Neuronal stem cell (in vitro differentiated cells): ENCODE measurements around the gene MACROH2A2.

Source experiments
- DNase-seq: peaks from one replicate; pipeline ENCODE4 v3.0.0-alpha.2; 2013; ENCODE audit warnings: low spot score
- H2AFZ ChIP-seq: one replicate; pipeline ENCODE4 v1.6.1; 2013; ENCODE audit warnings: mild to moderate bottlenecking, low read length, inconsistent platforms
- H2AK5ac ChIP-seq: 2 replicates; pipeline ENCODE4 v1.6.1; 2013; ENCODE audit warnings: low read depth, mild to moderate bottlenecking, inconsistent platforms, low read length, moderate library complexity, mixed read lengths
- H2BK120ac ChIP-seq: 2 replicates; pipeline ENCODE4 v1.6.1; 2013; ENCODE audit warnings: low read depth, mild to moderate bottlenecking, inconsistent platforms, low read length, moderate library complexity, mixed read lengths
- H2BK12ac ChIP-seq: one replicate; pipeline ENCODE4 v1.6.1; 2013; ENCODE audit warnings: low read length, inconsistent platforms
- H2BK15ac ChIP-seq: 2 replicates; pipeline ENCODE4 v1.6.1; 2013; ENCODE audit warnings: mild to moderate bottlenecking, low read length, inconsistent platforms, mixed read lengths
- H2BK5ac ChIP-seq: one replicate; pipeline ENCODE4 v1.6.1; 2013; ENCODE audit warnings: inconsistent platforms, mild to moderate bottlenecking, low read length, moderate library complexity
- H3K14ac ChIP-seq: one replicate; pipeline ENCODE4 v1.6.1; 2013; ENCODE audit warnings: low read length, inconsistent platforms
- H3K18ac ChIP-seq: 2 replicates; pipeline ENCODE4 v1.6.1; 2013; ENCODE audit warnings: low read length, inconsistent platforms
- H3K23ac ChIP-seq: 2 replicates; pipeline ENCODE4 v1.6.1; 2013; ENCODE audit warnings: low read depth, mild to moderate bottlenecking, mixed read lengths, low read length, inconsistent platforms; ENCODE audit not compliant: poor library complexity
- H3K27ac ChIP-seq: replicated peaks from 3 replicates; pipeline ENCODE4 v1.5.1; 2013; ENCODE audit warnings: low read length, inconsistent platforms
- H3K27me3 ChIP-seq, 3 experiments: 2 replicates each; pipeline ENCODE4 v1.6.1; 2013; ENCODE audit warnings: low read length in 3 of 3, mild to moderate bottlenecking in 2 of 3, inconsistent platforms in 1 of 3, low read depth in 1 of 3, mixed read lengths in 1 of 3, moderate library complexity in 1 of 3; ENCODE audit not compliant: control insufficient read depth in 3 of 3, insufficient read depth in 3 of 3
- H3K36me3 ChIP-seq, 2 donors: replicated peaks in 1 of 2; 2 replicates each; pipeline ENCODE4 v1.6.1; 2013; ENCODE audit warnings: low read length in 2 of 2; ENCODE audit not compliant: control insufficient read depth in 2 of 2, insufficient read depth in 2 of 2
- H3K4ac ChIP-seq: 2 replicates; pipeline ENCODE4 v1.6.1; 2013; ENCODE audit warnings: inconsistent platforms, mild to moderate bottlenecking, low read length, moderate library complexity
- H3K4me1 ChIP-seq, 2 donors: 1 replicate in 1 of 2; 2 replicates in 1 of 2; pipeline ENCODE4 v1.6.1; 2013; ENCODE audit warnings: low read length in 2 of 2, low read depth in 1 of 2; ENCODE audit not compliant: control insufficient read depth in 2 of 2, insufficient read depth in 1 of 2
- H3K4me2 ChIP-seq: one replicate; pipeline ENCODE4 v1.6.1; 2013; ENCODE audit warnings: mild to moderate bottlenecking, low read length, inconsistent platforms; ENCODE audit not compliant: insufficient read depth, poor library complexity, severe bottlenecking
- H3K4me3 ChIP-seq, 2 donors: 2 replicates each; pipeline ENCODE4 v1.5.1; 2013; ENCODE audit warnings: low read length in 2 of 2, mild to moderate bottlenecking in 2 of 2, inconsistent platforms in 1 of 2, moderate library complexity in 1 of 2
- H3K79me1 ChIP-seq: one replicate; pipeline ENCODE4 v1.6.1; 2013; ENCODE audit warnings: low read depth, mild to moderate bottlenecking, inconsistent platforms, low read length, moderate library complexity
- H3K9ac ChIP-seq: one replicate; pipeline ENCODE4 v1.6.1; 2013; ENCODE audit warnings: mild to moderate bottlenecking, low read depth, low read length, inconsistent platforms; ENCODE audit not compliant: poor library complexity
- H3K9me3 ChIP-seq, 2 donors: replicated peaks in 1 of 2; 2 replicates each; pipeline versions ENCODE3 to v1.6.1; 2013; ENCODE audit warnings: low read length in 2 of 2, mild to moderate bottlenecking in 2 of 2, inconsistent platforms in 1 of 2, low read depth in 1 of 2, mixed read lengths in 1 of 2, moderate library complexity in 1 of 2; ENCODE audit not compliant: control insufficient read depth in 2 of 2, insufficient read depth in 1 of 2
- H4K8ac ChIP-seq: one replicate; pipeline ENCODE4 v1.6.1; 2013; ENCODE audit warnings: low read depth, mild to moderate bottlenecking, inconsistent platforms, low read length, moderate library complexity
- H4K91ac ChIP-seq: one replicate; pipeline ENCODE4 v1.6.1; 2013; ENCODE audit warnings: low read length, low read depth, mild to moderate bottlenecking, inconsistent platforms; ENCODE audit not compliant: poor library complexity
- WGBS, 2 donors: extraction: QIAGEN DNeasy Blood & Tissue Kit; methylation state at CpG; one replicate each; pipeline ENCODE4 v1.1.7; 2013; ENCODE audit warnings: missing lambda C conversion rate in 2 of 2, mixed read lengths in 1 of 2; ENCODE audit not compliant: insufficient read length in 2 of 2, insufficient replicate concordance in 1 of 2; ENCODE audit errors: extremely low coverage in 2 of 2; 5-methylcytosine and 5-hydroxymethylcytosine counted together

Gene MACROH2A2

DNA sequence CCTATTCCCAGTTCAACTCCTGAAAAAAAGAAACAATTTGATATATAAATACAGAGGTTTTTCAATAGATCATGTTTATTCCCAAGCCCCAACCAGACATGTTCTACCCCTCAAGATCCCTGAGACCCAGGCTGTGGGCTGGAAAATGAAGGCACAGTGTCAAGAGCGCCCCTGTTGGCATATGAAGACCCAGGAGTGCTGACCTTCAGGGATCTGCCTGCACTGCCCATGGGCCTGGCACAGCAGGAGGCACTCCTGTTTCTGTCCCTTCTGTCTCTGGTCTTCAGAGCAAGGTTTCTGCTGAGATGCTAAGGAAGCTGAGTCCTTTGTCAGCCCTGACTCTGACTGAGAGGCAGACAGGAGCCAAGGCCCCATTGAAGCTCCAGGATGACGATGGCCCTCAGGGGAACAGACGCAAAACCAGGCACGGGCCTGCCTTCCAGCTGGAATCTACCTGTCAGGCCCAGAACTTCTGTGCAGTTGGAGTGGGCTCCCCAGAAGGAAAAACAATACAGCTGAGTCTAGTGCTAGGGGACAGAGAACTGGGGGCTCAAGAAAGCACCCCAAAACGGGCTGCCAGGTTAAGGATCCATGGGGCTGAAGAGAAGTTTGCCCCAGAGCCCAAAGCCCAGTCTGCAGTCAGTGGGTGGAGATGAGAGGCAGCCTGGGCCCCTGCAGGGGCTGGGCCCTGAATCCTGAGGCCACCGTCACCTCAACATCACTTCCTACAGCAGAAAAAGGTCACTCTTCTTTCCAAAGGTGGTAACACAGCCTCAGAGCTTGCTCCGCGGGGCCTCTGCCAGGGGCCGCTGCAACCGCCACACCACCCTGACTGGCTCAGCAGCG is 86.7 kb downstream of the MACROH2A2 start:
- Histone ChIP-seq H3K27me3 (peaks cover 0 to 8% (median 2%) of the 10 kb centered on the region in 3 experiments), H3K4me2 (no peak overlapping the region), H3K9ac (no peak overlapping the region), H3K4me3 (no peak overlapping the region), H2AK5ac (no peak overlapping the region), H3K18ac (no peak overlapping the region), H3K79me1 (no peaks in the 10 kb centered on the region), H2AFZ (no peak overlapping the region), H4K91ac (no peak overlapping the region), H2BK12ac (no peak overlapping the region), H2BK5ac (no peak overlapping the region), H3K23ac (peak overlapping the region; percentile 29), H4K8ac (no peak overlapping the region), H2BK15ac (no peak overlapping the region), H3K4ac (no peak overlapping the region), H2BK120ac (no peak overlapping the region), H3K14ac (no peak overlapping the region), H3K4me1 (no peaks in the 10 kb centered on the region), H3K9me3 (no peaks in the 10 kb centered on the region), H3K27ac (no peak overlapping the region), H3K36me3 (peaks cover 0 to 2% of the 10 kb centered on the region in 2 donors)
- no CpG with 5 or more reads among the region's 11 CpGs for WGBS, 2 donors
- no peak for DNase-seq

GRCh38 chr10:70139997-70140250 is 87.3 kb downstream of the MACROH2A2 start:
- Histone ChIP-seq H3K4me1 (peaks cover 0 to under 1% of the 10 kb centered on the region in 2 donors), H2BK12ac (no peak overlapping the region), H2BK120ac (no peak overlapping the region), H3K27ac (no peak overlapping the region), H2BK5ac (no peak overlapping the region), H2BK15ac (no peak overlapping the region), H3K79me1 (no peaks in the 10 kb centered on the region), H3K4ac (no peak overlapping the region), H3K23ac (peak overlapping the region; percentile 29), H4K91ac (no peak overlapping the region), H2AFZ (no peak overlapping the region), H3K9ac (no peak overlapping the region), H3K14ac (no peak overlapping the region), H3K27me3 (peaks cover 0 to 3% (median 2%) of the 10 kb centered on the region in 3 experiments), H3K4me3 (no peak overlapping the region), H3K9me3 (no peaks in the 10 kb centered on the region), H3K18ac (no peak overlapping the region), H3K36me3 (peaks cover 0 to 2% of the 10 kb centered on the region in 2 donors), H2AK5ac (no peak overlapping the region), H3K4me2 (no peak overlapping the region), H4K8ac (no peak overlapping the region)
- no peak for DNase-seq
- no CpG with 5 or more reads among the region's 6 CpGs for whole genome bisulfite sequencing, 2 donors

DNA sequence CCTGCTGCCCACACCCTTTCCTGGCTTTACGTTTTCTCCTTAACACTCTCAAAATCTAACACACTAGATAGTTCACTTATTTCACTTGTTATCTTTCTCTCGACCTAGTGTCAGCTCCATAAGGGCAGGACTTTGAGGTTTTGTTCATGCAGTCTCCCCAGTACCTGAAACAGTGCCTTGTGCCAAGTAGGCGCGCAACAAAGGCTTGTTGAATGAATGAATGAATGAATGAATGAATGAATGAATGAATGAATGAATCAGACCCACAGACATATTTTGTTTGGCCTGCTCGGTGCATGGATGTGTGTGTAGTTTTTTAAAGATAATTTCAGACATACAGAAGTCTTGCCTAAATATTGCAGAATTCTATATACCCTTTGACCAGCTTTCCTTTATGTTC is 87.7 kb downstream of the MACROH2A2 start:
- Histone ChIP-seq H3K4me1 (peaks cover 3 to 4% of the 10 kb centered on the region in 2 donors), H3K4me2 (no peak overlapping the region), H3K27ac (no peak overlapping the region), H2AK5ac (no peak overlapping the region), H3K9ac (no peak overlapping the region), H2BK5ac (no peak overlapping the region), H2BK120ac (no peak overlapping the region), H3K23ac (no peak overlapping the region), H4K91ac (no peak overlapping the region), H3K79me1 (no peaks in the 10 kb centered on the region), H3K36me3 (peaks cover 0 to 2% of the 10 kb centered on the region in 2 donors), H2BK12ac (no peak overlapping the region), H3K9me3 (no peaks in the 10 kb centered on the region), H3K4me3 (no peak overlapping the region), H3K18ac (no peak overlapping the region), H2BK15ac (no peak overlapping the region), H3K27me3 (no peaks in the 10 kb centered on the region), H2AFZ (no peak overlapping the region), H3K4ac (no peak overlapping the region), H3K14ac (no peak overlapping the region), H4K8ac (no peak overlapping the region)
- no peak for DNase-seq
- WGBS, 2 donors, result no CpG with 5 or more reads among the region's 5 CpGs

- no peak overlapping the region for H3K18ac ChIP-seq
- H2BK5ac ChIP-seq, result no peak overlapping the region
- H4K91ac ChIP-seq, result no peak overlapping the region
- no peak overlapping the region for H3K4me3 ChIP-seq
- no peak overlapping the region for H3K14ac ChIP-seq
- no peak overlapping the region for H3K27ac ChIP-seq
- DNase-seq, result no peak
- peak overlapping the region; percentile 65 for H3K9ac ChIP-seq
- H2BK120ac ChIP-seq, result no peak overlapping the region
- no peak overlapping the region for H3K23ac ChIP-seq
- peaks cover 5 to 7% of the 10 kb centered on the region in 2 donors for H3K4me1 ChIP-seq
- no peaks in the 10 kb centered on the region for H3K79me1 ChIP-seq
- no peak overlapping the region for H2AFZ ChIP-seq
- H3K4ac ChIP-seq, result no peak overlapping the region
- H3K9me3 ChIP-seq, result no peaks in the 10 kb centered on the region
- H3K4me2 ChIP-seq, result no peak overlapping the region
- H3K27me3 ChIP-seq, result no peaks in the 10 kb centered on the region
- H3K36me3 ChIP-seq, result peaks cover 0 to 2% of the 10 kb centered on the region in 2 donors
- no CpG with 5 or more reads among the region's 10 CpGs for WGBS, 2 donors
- H2BK12ac ChIP-seq, result no peak overlapping the region
- no peak overlapping the region for H2BK15ac ChIP-seq
- no peak overlapping the region for H2AK5ac ChIP-seq
- H4K8ac ChIP-seq, result no peak overlapping the region
Measured at GRCh38 chr10:70142555-70142954, 89.9 kb downstream of the MACROH2A2 start.
